ENCODE measurements around the gene DNAJB13.

The DNAJB13 gene

DNA sequence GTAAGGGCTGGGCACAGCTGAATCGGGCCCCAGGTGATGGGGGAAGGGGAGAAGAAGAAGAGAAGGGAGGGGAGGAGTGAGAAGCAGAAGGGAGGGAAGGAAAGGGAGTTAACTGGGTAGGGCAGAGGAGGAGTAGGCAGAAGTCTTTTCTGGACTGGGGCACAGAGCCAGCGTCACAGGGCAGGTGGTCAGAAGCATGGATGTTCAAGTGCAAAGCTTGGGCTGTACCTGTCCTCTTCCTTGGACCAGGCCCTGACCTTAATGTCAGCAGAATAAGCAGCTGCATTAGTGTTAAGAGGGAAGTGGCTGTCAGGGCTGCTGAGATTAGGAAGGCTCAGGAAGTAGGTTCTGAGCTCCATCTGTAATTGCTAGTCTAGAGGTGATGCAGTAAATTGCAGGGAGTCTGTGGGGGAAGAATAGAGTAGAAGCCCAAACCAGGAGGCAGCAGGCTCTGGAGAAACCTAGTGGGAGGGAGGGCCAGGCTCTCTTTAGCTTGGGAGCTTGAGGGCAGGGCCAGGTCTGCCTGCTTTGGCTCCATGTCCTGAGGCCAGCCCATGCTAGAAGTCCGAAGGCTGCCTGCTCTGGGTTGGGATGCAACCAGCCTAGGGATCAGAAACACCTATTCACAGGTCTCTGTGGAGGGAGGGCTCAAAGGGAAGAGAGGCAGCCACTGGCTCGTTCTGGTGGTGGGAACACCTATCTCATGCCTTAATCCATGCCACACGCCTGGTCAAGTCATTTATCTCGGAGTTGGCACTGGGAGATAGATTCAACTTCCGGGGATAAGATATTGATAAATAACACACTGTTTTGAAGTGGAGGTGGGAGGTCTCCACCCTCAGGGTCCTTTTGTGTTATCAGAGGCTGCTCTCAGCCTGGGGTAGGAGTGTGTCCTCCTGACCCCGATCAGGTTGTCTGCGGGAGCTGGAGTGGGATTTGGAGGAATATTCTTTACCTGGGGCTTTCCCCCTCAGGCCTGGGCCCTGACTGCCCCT, 59.8 kb downstream of the DNAJB13 start:
- no peaks in the 10 kb centered on the region for H3K9me3 ChIP-seq (ENCODE audit: low read depth, low read length)
- no peak for TF ChIP-seq POLR2AphosphoS5 (IDR thresholded peaks at IDR 0.05; ENCODE audit: borderline replicate concordance, low read depth, low read length)
- no peak for TF ChIP-seq EZH2 (IDR thresholded peaks at IDR 0.05)
- TF ChIP-seq FOXP2 (optimal IDR thresholded peaks at IDR 0.05; ENCODE audit: control extremely low read depth, extremely low read length, insufficient read depth), result no peak
- DNase-seq (ENCODE audit: low read depth, low spot score), result no peak
- no peak overlapping the region for H3K4me3 ChIP-seq
- H3K9ac ChIP-seq (ENCODE audit: insufficient read length), result no peak overlapping the region
- no peaks in the 10 kb centered on the region; the same call in 1 of the 2 replicates for H3K36me3 ChIP-seq (ENCODE audit: insufficient read depth, low read length)
- no peak overlapping the region for H3K27ac ChIP-seq

DNA sequence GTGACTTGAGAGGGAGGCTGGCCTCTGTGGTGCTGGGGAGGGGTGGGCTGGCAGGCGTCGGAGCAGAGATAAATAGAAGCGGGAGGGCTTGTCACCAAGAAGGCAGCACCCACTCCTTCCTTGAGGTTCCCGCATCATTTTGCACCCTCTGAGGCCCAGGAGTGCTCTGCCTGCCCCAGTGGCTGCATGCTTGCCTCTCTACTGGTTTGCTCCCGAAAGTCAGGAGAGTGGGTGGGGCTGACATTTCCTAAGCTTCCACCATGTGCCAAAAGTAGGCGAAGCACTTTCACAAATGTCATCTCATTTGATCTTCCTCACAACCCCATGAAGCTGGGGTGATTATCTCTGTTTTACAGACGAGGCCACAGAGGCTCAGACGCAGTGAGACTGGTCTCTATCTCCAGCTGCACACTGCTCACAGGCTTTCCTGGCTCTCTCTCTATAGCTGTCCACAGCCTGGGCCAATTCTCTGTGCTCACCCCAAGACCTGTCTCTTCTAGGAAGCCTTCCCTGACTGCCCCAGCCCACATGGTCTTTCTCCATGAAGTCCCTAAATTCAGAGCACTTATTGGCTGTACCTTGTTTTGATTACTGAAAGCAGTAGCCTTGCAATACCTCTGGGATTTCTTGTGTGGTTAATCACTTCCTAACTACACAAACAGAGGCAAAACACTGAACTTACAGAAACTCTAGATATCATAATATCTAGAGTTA, 60.7 kb downstream of the DNAJB13 start:
- Histone ChIP-seq H3K4me3 (no peak overlapping the region), H3K36me3 (ENCODE audit: insufficient read depth, low read length) (no peaks in the 10 kb centered on the region; the same call in 1 of the 2 replicates), H3K9ac (ENCODE audit: insufficient read length) (no peak overlapping the region), H3K9me3 (ENCODE audit: low read depth, low read length) (no peaks in the 10 kb centered on the region), H3K27ac (no peak overlapping the region; the same call in 1 of the 2 replicates)
- no peak for DNase-seq (ENCODE audit: low read depth, low spot score)
- TF ChIP-seq POLR2AphosphoS5 (IDR thresholded peaks at IDR 0.05; ENCODE audit: borderline replicate concordance, low read depth, low read length), result no peak
- no peak for TF ChIP-seq FOXP2 (optimal IDR thresholded peaks at IDR 0.05; ENCODE audit: control extremely low read depth, extremely low read length, insufficient read depth)
- no peak for TF ChIP-seq EZH2 (IDR thresholded peaks at IDR 0.05)

GRCh38 chr11:74012074-74012809, 61.4 kb downstream of the DNAJB13 start:
- DNase-seq (ENCODE audit: low read depth, low spot score), result no peak
- Histone ChIP-seq H3K27ac (no peak overlapping the region), H3K9ac (ENCODE audit: insufficient read length) (no peak overlapping the region), H3K36me3 (ENCODE audit: insufficient read depth, low read length) (no peaks in the 10 kb centered on the region; the same call in 1 of the 2 replicates), H3K9me3 (ENCODE audit: low read depth, low read length) (no peaks in the 10 kb centered on the region), H3K4me3 (no peak overlapping the region)
- no peak for TF ChIP-seq EZH2 (IDR thresholded peaks at IDR 0.05)
- TF ChIP-seq FOXP2 (optimal IDR thresholded peaks at IDR 0.05; ENCODE audit: control extremely low read depth, extremely low read length, insufficient read depth), result no peak
- no peak for TF ChIP-seq POLR2AphosphoS5 (IDR thresholded peaks at IDR 0.05; ENCODE audit: borderline replicate concordance, low read depth, low read length)

DNA sequence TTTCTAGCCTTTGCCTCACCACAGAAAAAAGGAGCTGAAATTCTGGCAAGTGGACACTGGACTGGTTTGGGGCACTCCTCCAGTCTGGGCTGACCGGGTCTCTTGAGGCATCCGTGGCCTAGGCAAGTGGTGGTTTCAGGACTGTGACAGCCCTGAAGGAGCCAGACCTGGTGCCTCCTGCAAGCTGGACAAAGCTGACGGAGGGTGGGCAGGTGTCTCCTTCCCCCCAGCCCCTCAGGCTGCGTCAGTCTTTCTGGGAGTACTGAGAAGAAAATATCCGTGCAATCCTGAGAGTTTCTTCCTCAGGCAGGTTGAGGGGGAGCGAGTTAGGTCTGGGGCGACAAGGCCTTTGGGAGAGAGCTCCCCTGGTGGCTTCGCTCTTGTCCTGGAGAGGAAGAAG, 62.3 kb downstream of the DNAJB13 start:
- no peak overlapping the region for H3K9ac ChIP-seq (ENCODE audit: insufficient read length)
- H3K36me3 ChIP-seq (ENCODE audit: insufficient read depth, low read length), result no peaks in the 10 kb centered on the region; the same call in 1 of the 2 replicates
- no peak for DNase-seq (ENCODE audit: low read depth, low spot score)
- no peaks in the 10 kb centered on the region for H3K9me3 ChIP-seq (ENCODE audit: low read depth, low read length)
- H3K27ac ChIP-seq, result no peak overlapping the region
- H3K4me3 ChIP-seq, result no peak overlapping the region
- TF ChIP-seq POLR2AphosphoS5 (IDR thresholded peaks at IDR 0.05; ENCODE audit: borderline replicate concordance, low read depth, low read length), result no peak
- TF ChIP-seq EZH2 (IDR thresholded peaks at IDR 0.05), result no peak

DNA sequence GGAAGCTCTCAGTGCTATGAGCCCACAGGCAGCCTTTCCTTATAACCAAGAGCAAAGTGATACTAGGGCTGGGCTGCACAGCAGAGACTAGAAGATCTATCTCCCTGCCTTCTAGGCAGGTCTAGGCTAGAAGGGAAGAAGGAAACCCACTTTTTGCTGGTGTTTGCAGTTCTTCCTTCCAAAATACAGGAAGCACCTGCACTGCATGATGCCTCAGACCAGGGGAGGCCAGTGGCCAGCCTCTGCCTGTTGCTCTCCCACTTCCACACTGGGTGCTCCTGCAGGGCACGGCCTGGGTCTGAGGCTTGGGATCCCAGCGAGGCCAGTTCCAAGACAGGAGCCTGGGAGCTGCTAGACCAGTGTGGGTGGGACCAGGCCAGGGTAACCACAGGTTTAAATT, 64.1 kb downstream of the DNAJB13 start:
- Histone ChIP-seq H3K36me3 (ENCODE audit: insufficient read depth, low read length) (no peaks in the 10 kb centered on the region; the same call in 1 of the 2 replicates), H3K9ac (ENCODE audit: insufficient read length) (no peak overlapping the region), H3K27ac (no peak overlapping the region), H3K9me3 (ENCODE audit: low read depth, low read length) (no peaks in the 10 kb centered on the region), H3K4me3 (no peak overlapping the region)
- DNase-seq (ENCODE audit: low read depth, low spot score), result no peak
- no peak for TF ChIP-seq FOXP2 (optimal IDR thresholded peaks at IDR 0.05; ENCODE audit: control extremely low read depth, extremely low read length, insufficient read depth)
- no peak for TF ChIP-seq EZH2 (IDR thresholded peaks at IDR 0.05)
- no peak for TF ChIP-seq POLR2AphosphoS5 (IDR thresholded peaks at IDR 0.05; ENCODE audit: borderline replicate concordance, low read depth, low read length)

GRCh38 chr11:74015919-74016684, 65.3 kb downstream of the DNAJB13 start:
- Histone ChIP-seq H3K9ac (ENCODE audit: insufficient read length) (no peak overlapping the region), H3K27ac (no peak overlapping the region), H3K4me3 (no peak overlapping the region), H3K9me3 (ENCODE audit: low read depth, low read length) (no peaks in the 10 kb centered on the region), H3K36me3 (ENCODE audit: insufficient read depth, low read length) (no peaks in the 10 kb centered on the region; the same call in 1 of the 2 replicates)
- DNase-seq (ENCODE audit: low read depth, low spot score), result no peak
- TF ChIP-seq FOXP2 (optimal IDR thresholded peaks at IDR 0.05; ENCODE audit: control extremely low read depth, extremely low read length, insufficient read depth) (no peak), EZH2 (IDR thresholded peaks at IDR 0.05) (no peak), POLR2AphosphoS5 (IDR thresholded peaks at IDR 0.05; ENCODE audit: borderline replicate concordance, low read depth, low read length) (no peak)

DNA sequence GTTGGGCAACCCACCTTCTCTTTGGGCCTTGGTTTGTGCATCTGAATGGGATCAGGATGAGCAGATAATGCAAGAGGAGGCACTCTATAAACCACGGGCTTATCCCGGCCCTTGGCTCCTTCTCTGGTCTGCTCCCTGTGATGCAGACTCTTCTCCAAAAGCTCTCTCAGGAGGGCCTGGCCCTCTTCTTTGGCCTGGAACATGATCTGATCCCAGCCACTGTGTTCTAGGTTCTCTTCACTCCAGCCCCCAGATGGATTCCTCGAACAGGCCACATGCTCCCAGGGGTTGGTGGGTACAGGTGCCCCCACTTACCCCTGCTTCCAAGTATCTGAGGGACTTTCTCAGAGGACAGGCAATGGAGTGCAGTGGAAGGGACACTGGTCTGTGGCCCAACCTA, 66.8 kb downstream of the DNAJB13 start:
- TF ChIP-seq EZH2 (IDR thresholded peaks at IDR 0.05), result no peak
- TF ChIP-seq FOXP2 (optimal IDR thresholded peaks at IDR 0.05; ENCODE audit: control extremely low read depth, extremely low read length, insufficient read depth), result no peak
- TF ChIP-seq POLR2AphosphoS5 (IDR thresholded peaks at IDR 0.05; ENCODE audit: borderline replicate concordance, low read depth, low read length), result no peak
- no peak for DNase-seq (ENCODE audit: low read depth, low spot score)
- Histone ChIP-seq H3K9ac (ENCODE audit: insufficient read length) (no peak overlapping the region), H3K4me3 (no peak overlapping the region), H3K27ac (no peak overlapping the region), H3K9me3 (ENCODE audit: low read depth, low read length) (no peaks in the 10 kb centered on the region), H3K36me3 (ENCODE audit: insufficient read depth, low read length) (no peaks in the 10 kb centered on the region; the same call in 1 of the 2 replicates)

All from SK-N-MC (cell line).